T47D (cell line): ENCODE data around the gene RAB3C.

Experiments
- DNase-seq, 2 experiments: peaks; one replicate each; pipeline versions ENCODE4 v3.0.0 to v3.0.0-alpha.2; 2011 to 2012; ENCODE audit warnings: low read depth in 1 of 2, low spot score in 1 of 2
- JUND ChIP-seq: IDR thresholded peaks from 2 replicates; pipeline ENCODE4 v1.6.1; 2012; ENCODE audit warnings: low read depth
- in situ Hi-C: cut with HindIII; loops from 2 replicates; pipeline ENCODE4 v1.10.0; 2016; ENCODE audit warnings: low sequenced_read_pairs, low pct_unique_long_range_greater_than_20kb

The RAB3C gene

DNA sequence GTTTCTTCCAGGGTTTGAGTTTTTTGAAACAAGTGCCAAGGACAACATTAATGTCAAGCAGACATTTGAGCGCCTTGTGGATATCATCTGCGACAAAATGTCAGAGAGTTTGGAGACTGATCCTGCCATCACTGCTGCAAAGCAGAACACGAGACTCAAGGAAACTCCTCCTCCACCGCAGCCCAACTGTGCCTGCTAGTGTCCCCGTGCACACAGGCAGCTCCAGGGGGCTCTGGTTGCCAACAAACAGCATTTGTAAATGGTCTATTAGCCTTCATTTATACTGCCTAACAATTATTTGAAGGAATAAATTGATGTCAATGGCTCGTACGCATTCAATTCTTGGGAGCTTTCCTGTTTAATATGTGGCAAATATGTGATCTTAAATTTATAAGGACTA is 268.3 kb downstream of the RAB3C start:
- in situ Hi-C loops = no loop called here
- TF ChIP-seq JUND = no peak
- DNase-seq = no peak

DNA sequence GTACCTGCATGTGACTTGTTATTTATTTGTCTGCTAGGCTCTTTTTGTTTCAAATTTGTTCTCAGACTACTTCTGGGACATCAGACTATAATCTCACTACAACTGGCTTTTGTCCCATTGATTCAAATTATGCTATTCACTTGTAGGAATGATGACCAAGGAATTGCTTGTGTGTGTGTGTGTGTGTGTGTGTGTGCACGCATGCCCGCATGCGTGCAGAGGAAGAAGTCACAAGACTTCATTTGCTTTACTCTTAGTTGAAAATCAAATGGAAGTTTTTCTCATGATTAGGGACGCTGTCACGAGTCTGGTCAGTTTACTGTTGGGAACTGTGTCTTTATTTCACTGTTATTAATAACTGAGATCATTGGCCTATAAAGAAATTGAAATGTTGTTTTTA is 268.7 kb downstream of the RAB3C start:
- in situ Hi-C loops = no loop called here
- no peak for TF ChIP-seq JUND
- no peak for DNase-seq

DNA sequence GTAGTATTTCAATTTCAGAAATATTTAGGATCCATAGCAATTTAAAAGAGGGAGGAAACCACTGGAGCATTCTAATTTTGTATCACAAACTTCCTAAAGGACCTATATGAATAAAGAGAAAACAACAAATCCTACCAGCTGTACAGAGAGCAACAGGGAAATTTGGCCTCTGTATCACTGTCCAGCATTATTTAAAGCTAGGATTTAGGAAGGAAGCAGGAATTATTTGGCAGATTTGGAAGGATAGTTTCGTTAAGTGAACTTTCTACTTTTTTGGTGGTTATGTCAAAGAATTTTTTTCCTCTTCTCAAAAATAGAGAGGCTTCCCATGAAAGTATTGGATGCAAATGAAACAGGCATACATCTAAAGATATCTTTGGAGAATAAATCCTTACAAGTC is 269.7 kb downstream of the RAB3C start:
- no peak for DNase-seq
- TF ChIP-seq JUND = no peak
- in situ Hi-C loops = no loop called here

DNA sequence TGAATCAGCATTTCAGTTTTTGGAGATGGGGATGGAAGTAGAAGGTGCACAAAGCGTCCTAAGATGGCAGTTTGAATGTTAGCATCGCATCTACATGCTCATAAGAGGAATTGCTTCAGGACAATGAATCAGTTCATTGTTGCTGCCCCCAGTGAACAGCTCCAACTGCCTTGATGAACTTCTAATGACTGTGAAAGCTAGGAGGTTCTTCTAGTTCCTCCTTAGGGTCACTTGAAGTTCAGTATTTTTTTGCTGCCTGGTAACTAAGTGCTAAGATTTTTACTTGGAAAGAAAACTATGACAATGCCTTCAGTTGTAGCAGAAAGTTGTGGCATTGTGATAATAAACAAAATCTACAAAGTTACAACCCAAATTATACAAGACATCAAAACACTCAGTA is 271.6 kb downstream of the RAB3C start:
- no peak for TF ChIP-seq JUND
- no peak for DNase-seq
- in situ Hi-C loops = no loop called here

DNA sequence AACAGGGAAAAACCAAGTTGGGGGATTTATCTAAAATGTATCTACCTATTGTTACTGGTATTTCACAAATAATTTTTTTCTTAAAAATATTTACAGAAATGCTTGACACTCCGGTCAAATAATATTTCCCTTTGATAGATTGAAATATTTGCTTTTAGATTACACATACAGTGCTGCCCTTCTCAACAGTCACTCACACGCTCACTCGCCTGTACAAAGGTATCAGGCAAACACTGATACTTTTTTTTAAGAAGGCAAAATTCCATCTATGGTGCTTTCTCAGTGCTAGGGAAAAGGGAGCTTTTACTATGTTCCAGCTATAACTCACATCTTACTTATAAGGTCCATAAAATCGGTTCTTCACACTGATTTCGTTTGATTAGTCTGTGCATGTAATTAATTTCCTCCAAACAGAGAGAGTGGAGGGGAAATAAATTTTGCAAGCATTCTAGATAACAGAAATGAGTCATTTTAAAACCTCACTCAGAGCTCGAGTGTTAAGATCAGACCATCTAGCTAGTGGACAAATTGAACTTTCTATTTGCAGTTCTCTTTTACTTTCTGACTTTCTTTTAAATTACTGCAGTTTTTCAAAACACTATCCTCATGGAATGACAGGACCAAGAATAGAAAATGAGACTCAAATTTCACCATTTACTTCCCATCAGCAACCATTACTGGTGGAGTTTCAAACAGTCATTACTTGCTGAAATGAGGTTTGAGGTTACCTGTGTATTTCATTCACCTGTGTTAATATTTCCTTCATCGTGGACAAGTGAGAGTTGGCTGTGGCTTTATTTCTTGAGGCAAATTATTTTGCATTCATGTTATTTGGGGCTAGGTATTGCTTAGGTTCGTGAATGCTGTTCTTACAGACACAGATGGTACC is 273.2 kb downstream of the RAB3C start:
- no peak for DNase-seq
- no peak for TF ChIP-seq JUND
- in situ Hi-C loops = no loop called here

DNA sequence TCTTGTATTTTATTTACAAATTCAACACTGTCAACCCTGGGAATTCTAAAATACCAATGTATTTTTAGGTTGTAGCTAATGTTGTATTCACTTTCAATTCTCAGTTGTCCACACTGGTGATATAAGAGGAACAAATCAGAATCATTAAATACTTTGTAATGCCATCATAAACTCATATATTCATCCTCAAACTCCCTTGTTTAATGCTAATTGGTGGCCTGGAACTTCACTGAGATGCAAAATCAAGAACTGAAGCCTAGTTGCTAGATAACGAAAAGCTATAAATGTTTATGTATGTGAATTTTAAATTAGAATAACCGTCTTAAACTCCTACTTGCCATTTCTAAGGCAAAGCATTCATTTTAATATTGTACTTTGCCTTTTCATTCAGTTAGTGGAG is 274.7 kb downstream of the RAB3C start:
- in situ Hi-C loops = no loop called here
- no peak for DNase-seq
- no peak for TF ChIP-seq JUND

DNA sequence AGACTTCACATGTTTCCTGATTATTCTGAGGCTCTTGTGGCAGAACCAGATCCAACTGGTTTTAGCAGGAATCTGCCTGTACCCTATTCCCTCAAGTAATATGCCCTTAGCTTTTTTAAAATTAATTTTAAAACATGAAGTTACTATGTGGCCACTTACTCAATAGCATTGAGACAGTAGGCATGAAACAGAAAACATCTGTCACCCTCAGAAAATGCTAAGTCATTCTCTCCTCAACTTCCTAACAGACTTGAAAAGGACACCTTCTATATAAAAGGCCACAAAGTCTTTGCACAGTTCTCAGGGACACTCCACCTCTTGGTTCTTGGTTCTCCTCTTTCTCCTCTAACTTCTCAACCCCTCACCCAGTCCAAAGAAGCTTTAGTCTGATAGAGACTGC is 277.8 kb downstream of the RAB3C start:
- TF ChIP-seq JUND = no peak
- in situ Hi-C loops = no loop called here
- DNase-seq = no peak

DNA sequence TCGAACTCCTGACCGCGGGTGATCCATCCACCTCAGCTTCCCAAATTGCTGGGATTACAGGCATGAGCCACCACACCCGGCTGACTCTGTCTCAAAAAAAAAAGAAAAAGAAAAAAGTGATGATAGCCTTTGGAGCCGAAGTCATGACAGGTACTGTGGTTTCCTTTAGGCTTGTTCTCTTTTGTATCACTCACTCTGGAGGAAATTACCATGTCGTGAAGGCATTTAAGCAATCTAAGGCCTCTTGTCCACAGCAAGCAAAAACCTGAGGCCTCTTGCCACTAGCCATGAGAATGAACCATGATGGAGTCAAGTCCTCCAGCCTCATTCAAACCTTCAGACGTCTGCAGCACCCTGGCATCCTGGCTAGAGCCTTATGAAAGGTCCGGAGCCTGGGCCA is 286.1 kb downstream of the RAB3C start:
- in situ Hi-C loops = no loop called here

DNA sequence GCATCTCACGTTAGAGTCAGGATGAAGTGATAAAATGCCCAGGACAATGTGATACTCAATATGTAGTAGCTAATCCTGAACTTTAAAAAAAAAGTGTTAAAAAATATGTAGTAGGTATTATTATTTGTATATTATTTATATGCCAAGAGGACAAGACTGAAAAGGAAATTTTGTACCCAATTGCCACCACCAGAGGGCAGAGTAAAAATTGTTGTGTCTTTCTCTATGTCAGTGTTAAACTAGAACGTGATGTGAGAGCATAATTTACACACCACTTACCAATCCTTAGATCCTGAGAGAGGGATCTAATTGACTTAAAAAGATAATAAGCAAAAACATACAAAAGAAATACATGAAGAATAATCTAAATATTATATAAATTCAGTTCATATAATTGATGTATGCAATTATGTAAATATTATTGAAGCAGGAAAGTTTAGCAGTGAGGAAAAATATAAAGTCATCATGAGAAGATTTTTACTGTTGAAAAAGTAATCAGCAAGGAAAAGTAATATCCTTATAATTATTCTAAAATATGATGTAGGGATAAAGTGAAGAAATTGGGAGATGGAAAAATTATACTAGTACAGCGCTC is 288.9 kb downstream of the RAB3C start:
- no peak for TF ChIP-seq JUND
- peak; percentile 33 to 68 for DNase-seq
- in situ Hi-C loops = no loop called here

More for the DNA sequence above, 286.1 kb downstream of the RAB3C start:
- TF ChIP-seq JUND = no peak
- DNase-seq = no peak

DNA sequence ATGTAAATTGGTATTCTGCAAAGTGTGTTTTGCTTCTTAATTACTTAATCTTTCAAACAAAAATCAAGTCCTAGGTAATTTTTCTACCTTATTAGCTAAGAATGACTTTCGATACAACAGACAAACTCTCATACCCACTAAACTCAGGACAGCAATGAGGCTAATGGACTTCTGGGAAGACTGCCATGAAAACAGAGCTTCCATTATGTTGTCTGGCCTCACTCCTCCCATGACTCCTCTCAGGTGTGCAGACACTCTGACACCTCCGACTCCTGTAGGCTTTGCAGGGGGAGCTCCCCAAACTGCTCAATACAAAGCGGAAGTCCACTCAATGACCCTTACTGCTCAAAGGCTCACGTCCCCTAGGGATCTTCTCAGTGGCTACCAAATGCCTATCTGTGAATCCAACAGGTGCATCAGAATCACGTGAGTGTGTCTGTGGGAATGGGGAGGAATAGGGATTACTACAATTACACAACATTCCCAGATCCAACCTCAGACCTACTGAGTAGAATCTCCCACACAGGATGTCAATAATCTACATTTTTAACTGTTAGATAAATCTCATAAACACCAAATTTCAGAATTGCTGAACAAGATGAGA is 289.9 kb downstream of the RAB3C start:
- TF ChIP-seq JUND = no peak
- no peak for DNase-seq
- in situ Hi-C loops = no loop called here

DNA sequence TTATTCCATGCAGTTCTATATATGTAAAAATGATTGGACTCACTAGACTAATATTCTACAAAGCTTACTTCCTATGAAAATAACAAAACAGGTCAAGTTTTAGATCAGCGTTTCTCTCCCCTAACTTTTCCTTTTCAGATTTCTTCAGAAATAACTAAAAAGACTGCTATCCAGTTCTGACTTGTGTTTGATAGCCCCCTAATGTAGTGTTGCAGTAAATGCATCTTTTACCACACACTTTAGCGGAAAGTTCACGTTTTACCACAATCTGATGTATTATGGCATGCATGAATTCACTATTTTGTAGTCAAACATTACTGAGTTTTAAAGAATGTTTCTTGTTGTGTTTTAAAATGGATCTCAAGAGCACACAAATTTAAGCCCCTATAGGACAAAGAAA is 292.7 kb downstream of the RAB3C start:
- no peak for TF ChIP-seq JUND
- DNase-seq = no peak
- in situ Hi-C loops = no loop called here

DNA sequence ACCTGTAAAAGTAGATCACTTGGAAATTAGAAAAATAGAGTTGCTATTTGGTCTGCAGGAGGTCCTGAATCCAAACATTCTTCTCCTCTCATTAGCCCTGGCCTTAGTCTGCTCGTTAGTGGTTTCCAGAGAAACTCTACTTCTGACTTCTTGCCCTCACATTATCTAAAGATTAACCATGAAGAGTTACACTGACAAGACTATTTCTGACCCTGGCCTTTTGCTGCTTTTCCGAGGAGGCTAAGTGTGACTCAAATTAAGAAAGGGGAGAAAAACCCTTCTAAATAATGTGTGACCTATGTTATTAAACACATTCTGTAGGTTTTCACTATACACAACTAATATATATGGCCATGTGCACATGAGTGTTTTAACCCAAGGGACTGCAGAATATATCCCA is 302.4 kb downstream of the RAB3C start:
- in situ Hi-C loops = no loop called here
- TF ChIP-seq JUND = no peak

More for the DNA sequence above, 302.4 kb downstream of the RAB3C start:
- no peak for DNase-seq
